Measurements from ENCODE around the gene CRIP2. TPM values are rescaled to one million over a fixed set of nuclear protein-coding genes. Genes with fewer than 3 reads are reported as not detected.
A peak's percentile ranks its signal among the peaks of the same experiment; 100 is the strongest.

The CRIP2 gene
- total and polyA plus RNA-seq, 9 of the 15 experiments (the other 6 are each of a cell fraction or from before 2014, with no cell fraction given) = 0.18 to 2.0 (median 0.69) TPM; not detected in 1

DNA sequence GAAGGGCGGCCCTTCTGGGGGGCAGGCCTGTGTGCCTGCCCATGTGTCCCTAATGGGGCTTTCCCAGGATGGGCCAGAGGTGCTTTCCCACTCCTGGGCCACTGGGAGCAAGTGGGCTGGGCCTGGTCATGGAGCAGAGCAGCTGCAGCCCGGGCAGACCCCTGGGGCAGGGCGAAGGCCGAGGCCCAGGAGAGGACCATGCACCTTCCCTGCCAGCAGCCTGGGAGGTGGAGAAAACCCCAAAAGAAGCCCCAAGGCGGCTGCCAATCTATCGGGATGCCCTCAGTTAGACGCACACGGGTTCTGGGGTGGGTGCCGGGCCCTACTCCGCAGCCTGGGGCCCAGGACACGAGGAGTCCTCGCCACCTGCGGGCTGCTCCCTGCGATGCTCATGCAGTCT, 16.1 kb upstream of the CRIP2 start:
- in situ Hi-C loops (cut with MboI) = no loop called here
- Histone ChIP-seq H3K27me3 (ENCODE audit: control insufficient read depth in 2 of 2, insufficient read depth in 2 of 2, low read length in 2 of 2) (no peaks in the 10 kb centered on the region), H3K9me1 (ENCODE audit: control insufficient read depth, insufficient read depth, low read length) (no peaks in the 10 kb centered on the region), H2AFZ (ENCODE audit: low read depth, low read length) (no peak overlapping the region), H3K9me3 (replicated peaks; ENCODE audit: control insufficient read depth, insufficient read depth, low read depth, low read length) (no peaks in the 10 kb centered on the region), H3K4me2 (ENCODE audit: insufficient read depth, low read length) (no peak overlapping the region), H4K20me1 (replicated peaks; ENCODE audit: control insufficient read depth, insufficient read depth, low read length) (no peaks in the 10 kb centered on the region), H3K36me3 (ENCODE audit: control insufficient read depth, insufficient read depth, low read length) (peaks cover 64% of the 10 kb centered on the region; the same call in 1 of the 3 replicates), H3K9ac (ENCODE audit: insufficient read depth in 1 of 2, low read depth in 2 of 2, low read length in 2 of 2) (no peak overlapping the region), H3K27ac (ENCODE audit: extremely low read depth, low read depth, low read length) (no peak overlapping the region), H3K4me1 (replicated peaks in 1 of 2; ENCODE audit: control insufficient read depth in 2 of 2, insufficient read depth in 2 of 2, low read length in 2 of 2) (peaks cover 0 to 9% of the 10 kb centered on the region in 2 experiments; a peak in 2 of 5 replicates), H3K79me2 (ENCODE audit: control insufficient read depth, insufficient read depth, low read length) (no peaks in the 10 kb centered on the region), H3K4me3 (no peak overlapping the region)
- WGBS (ENCODE audit: insufficient coverage, low coverage, missing lambda C conversion rate) = 78% methylated on average over 6 of the region's 14 CpGs
- ChIA-PET POLR2A (no interaction called here), CTCF (ENCODE audit: low intra/inter-chr PET ratio) (no interaction called here)
- intact Hi-C loops (cut with micrococcal nuclease) = no loop called here
- BruUV-seq (replicated peaks) = no TSS peak
- no peak for FAIRE-seq
- no peak for DNase-seq (ENCODE audit: extremely low read depth in 1 of 4, low spot score in 3 of 4)
- no peak; the same call in 2 of the 3 replicates for ATAC-seq
- TF ChIP-seq SP2 (IDR thresholded peaks at IDR 0.05; ENCODE audit: extremely low read depth, low read depth, low read length, poor library complexity, severe bottlenecking) (no peak), HOXB6 (CRISPR knock-in tag; IDR thresholded peaks at IDR 0.05; ENCODE audit: borderline replicate concordance) (no peak), POLR2G (IDR thresholded peaks at IDR 0.05; ENCODE audit: low read depth, low read length) (0 out of 2 replicates have a peak, but pooled peaks have one; percentile 20), ZNF133 (CRISPR knock-in tag; IDR thresholded peaks at IDR 0.05) (no peak)
- TF ChIP-seq, protein P1, sequence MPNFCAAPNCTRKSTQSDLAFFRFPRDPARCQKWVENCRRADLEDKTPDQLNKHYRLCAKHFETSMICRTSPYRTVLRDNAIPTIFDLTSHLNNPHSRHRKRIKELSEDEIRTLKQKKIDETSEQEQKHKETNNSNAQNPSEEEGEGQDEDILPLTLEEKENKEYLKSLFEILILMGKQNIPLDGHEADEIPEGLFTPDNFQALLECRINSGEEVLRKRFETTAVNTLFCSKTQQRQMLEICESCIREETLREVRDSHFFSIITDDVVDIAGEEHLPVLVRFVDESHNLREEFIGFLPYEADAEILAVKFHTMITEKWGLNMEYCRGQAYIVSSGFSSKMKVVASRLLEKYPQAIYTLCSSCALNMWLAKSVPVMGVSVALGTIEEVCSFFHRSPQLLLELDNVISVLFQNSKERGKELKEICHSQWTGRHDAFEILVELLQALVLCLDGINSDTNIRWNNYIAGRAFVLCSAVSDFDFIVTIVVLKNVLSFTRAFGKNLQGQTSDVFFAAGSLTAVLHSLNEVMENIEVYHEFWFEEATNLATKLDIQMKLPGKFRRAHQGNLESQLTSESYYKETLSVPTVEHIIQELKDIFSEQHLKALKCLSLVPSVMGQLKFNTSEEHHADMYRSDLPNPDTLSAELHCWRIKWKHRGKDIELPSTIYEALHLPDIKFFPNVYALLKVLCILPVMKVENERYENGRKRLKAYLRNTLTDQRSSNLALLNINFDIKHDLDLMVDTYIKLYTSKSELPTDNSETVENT (CRISPR knock-in tag; IDR thresholded peaks at IDR 0.05) = no peak
